ENCODE data around the gene TUBD1. TPM values are rescaled to one million over a fixed set of nuclear protein-coding genes. Genes with fewer than 3 reads are reported as not detected.
A peak's percentile ranks its signal among the peaks of the same experiment; 100 is the strongest.

Gene TUBD1
- total and polyA plus RNA-seq, 2 of the 13 experiments (the other 11 are each of a cell fraction or from before 2014, with no cell fraction given), result 18.2 to 25.9 TPM

DNA sequence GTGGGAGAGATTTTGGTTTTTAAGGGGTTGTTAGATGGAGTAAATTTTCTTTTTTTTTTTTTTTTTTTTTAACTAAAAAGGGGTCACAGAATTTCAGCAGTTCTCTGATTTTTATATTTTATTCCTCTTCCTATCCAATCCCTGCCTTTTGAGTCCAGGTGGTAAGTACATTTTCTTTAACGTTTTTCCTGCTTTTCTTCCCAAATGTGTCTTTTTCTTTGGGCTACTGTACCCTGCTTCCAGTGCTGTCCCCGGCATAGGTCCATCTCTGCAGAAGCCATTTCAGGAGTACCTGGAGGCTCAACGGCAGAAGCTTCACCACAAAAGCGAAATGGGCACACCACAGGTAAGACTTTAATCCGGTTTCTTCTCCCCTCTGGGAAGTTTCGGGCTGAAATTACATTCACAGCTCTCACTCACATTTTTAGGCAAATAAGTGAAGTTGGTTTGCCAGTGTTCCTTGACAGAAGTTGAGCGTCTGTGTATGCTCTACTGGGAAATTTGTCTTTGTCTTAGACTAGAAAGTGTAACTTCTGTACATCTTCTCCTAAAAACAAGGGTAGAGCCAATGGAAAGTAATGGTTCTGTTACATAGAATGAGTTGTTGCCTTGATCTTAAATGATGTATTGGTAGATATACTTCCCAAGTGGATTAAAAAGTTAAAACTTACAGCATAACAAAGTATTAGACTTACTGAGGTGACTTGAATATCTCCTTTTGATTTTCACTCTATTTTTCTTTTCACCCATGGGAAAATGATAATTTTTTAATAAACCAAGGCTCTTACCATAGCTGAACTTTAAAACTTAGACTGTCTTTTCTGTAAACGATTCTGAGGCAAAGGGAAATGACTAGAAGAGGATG lies 54.5 kb downstream of the TUBD1 start (continued):
- TF ChIP-seq ZBTB10 (CRISPR knock-in tag; IDR thresholded peaks at IDR 0.05; ENCODE audit: borderline replicate concordance) (0 out of 2 replicates have a peak, but pooled peaks have one; percentile 36), ZNF24 (IDR thresholded peaks at IDR 0.05) (no peak), RFXAP (CRISPR knock-in tag; IDR thresholded peaks at IDR 0.05; ENCODE audit: borderline replicate concordance) (0 out of 2 replicates have a peak, but pooled peaks have one; percentile 1), CREB3 (CRISPR knock-in tag; IDR thresholded peaks at IDR 0.05) (peak; percentile 81; the same call in 1 of the 2 replicates), ZFP90 (CRISPR knock-in tag; IDR thresholded peaks at IDR 0.05; ENCODE audit: borderline replicate concordance) (0 out of 2 replicates have a peak, but pooled peaks have one; percentile 7), TCF7L2 (IDR thresholded peaks at IDR 0.05; ENCODE audit: low read depth, low read length) (no peak), ZNF253 (CRISPR knock-in tag; IDR thresholded peaks at IDR 0.05; ENCODE audit: borderline replicate concordance) (0 out of 2 replicates have a peak, but pooled peaks have one; percentile 70), ZFP36L1 (CRISPR knock-in tag; IDR thresholded peaks at IDR 0.05) (0 out of 2 replicates have a peak, but pooled peaks have one; percentile 70)
- TF ChIP-seq, protein P1, sequence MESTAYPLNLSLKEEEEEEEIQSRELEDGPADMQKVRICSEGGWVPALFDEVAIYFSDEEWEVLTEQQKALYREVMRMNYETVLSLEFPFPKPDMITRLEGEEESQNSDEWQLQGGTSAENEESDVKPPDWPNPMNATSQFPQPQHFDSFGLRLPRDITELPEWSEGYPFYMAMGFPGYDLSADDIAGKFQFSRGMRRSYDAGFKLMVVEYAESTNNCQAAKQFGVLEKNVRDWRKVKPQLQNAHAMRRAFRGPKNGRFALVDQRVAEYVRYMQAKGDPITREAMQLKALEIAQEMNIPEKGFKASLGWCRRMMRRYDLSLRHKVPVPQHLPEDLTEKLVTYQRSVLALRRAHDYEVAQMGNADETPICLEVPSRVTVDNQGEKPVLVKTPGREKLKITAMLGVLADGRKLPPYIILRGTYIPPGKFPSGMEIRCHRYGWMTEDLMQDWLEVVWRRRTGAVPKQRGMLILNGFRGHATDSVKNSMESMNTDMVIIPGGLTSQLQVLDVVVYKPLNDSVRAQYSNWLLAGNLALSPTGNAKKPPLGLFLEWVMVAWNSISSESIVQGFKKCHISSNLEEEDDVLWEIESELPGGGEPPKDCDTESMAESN (CRISPR knock-in tag; conservative IDR thresholded peaks at IDR 0.05), result no peak; the same call in 1 of the 2 replicates
- TF ChIP-seq, protein P2, sequence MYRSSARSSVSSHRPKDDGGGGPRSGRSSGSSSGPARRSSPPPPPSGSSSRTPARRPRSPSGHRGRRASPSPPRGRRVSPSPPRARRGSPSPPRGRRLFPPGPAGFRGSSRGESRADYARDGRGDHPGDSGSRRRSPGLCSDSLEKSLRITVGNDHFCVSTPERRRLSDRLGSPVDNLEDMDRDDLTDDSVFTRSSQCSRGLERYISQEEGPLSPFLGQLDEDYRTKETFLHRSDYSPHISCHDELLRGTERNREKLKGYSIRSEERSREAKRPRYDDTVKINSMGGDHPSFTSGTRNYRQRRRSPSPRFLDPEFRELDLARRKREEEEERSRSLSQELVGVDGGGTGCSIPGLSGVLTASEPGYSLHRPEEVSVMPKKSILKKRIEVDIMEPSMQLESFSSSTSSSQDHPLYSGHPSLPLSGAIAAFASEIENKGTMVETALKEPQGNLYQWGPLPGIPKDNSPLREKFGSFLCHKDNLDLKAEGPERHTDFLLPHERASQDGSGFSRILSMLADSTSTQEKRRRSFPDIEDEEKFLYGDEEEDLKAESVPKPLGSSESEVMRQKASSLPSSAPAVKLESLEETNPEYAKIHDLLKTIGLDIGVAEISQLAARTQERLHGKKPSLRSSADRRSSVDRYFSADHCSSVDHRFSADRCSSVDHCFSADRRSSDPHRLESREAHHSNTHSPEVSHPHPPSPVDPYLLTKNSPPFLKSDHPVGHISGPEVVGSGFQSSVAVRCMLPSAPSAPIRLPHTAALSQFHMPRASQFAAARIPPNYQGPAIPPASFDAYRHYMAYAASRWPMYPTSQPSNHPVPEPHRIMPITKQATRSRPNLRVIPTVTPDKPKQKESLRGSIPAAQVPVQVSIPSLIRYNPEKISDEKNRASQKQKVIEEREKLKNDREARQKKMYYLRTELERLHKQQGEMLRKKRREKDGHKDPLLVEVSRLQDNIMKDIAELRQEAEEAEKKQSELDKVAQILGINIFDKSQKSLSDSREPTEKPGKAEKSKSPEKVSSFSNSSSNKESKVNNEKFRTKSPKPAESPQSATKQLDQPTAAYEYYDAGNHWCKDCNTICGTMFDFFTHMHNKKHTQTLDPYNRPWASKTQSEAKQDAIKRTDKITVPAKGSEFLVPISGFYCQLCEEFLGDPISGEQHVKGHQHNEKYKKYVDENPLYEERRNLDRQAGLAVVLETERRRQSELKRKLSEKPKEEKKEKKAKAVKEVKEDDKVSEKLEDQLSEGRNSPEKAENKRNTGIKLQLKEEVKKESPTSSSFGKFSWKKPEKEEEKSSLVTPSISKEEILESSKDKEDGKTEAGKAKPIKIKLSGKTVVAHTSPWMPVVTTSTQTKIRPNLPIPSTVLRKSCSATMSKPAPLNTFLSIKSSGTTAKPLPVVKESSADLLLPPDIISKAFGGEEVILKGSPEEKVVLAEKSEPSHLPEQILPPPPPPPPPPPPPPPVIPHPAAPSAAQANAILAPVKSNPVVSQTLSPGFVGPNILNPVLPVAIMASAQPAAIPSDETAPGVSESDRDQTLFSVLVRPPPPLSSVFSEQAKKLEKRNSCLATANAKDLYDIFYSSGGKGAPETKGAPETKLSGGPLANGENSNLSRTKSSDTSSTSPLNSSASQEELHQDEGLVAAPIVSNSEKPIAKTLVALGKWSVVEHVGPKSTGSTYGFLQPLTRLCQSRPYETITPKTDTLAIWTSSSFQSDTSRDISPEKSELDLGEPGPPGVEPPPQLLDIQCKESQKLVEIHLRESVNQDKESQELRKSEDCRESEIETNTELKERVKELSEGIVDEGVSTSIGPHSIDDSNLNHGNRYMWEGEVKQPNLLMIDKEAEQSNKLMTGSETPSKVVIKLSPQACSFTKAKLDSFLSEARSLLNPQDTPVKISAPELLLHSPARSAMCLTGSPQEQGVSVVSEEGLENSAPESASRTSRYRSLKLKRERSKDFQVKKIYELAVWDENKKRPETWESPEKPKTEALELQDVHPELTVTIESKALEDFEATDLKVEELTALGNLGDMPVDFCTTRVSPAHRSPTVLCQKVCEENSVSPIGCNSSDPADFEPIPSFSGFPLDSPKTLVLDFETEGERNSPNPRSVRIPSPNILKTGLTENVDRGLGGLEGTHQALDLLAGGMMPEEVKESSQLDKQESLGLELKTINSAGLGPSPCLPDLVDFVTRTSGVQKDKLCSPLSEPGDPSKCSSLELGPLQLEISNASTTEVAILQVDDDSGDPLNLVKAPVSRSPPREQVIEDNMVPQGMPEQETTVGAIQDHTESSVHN (CRISPR knock-in tag; IDR thresholded peaks at IDR 0.05), result no peak
- TF ChIP-seq, protein P3, sequence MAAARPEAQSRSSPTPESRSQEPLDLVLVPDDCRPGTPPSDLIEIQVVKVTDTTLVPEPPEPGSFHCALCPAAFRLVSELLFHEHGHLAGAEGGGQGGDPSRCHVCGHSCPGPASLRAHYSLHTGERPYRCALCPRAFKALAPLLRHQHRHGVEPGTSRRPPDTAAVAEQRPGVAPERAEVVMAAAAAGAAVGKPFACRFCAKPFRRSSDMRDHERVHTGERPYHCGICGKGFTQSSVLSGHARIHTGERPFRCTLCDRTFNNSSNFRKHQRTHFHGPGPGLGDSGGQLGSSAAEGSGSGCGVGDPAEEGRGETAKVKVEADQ (CRISPR knock-in tag; IDR thresholded peaks at IDR 0.05; ENCODE audit: borderline replicate concordance), result peak; percentile 56; the same call in 1 of the 2 replicates
